Activated naive CD4-positive, alpha-beta T cell treated with Interleukin-2 at 50 U/mL for 16 hours (primary cell): Measurements from ENCODE around the gene TNIP3.
A peak's percentile ranks its signal among the peaks of the same experiment; 100 is the strongest.
"Not testable (repeated sequence)": the region's sequence is repeated elsewhere in the genome, so short reads cannot be mapped to it uniquely, and the experiment has no call there.

Source experiments
- DNase-seq: peaks from one replicate; pipeline ENCODE4 v3.0.0-alpha.2; 2020

Gene TNIP3

DNA sequence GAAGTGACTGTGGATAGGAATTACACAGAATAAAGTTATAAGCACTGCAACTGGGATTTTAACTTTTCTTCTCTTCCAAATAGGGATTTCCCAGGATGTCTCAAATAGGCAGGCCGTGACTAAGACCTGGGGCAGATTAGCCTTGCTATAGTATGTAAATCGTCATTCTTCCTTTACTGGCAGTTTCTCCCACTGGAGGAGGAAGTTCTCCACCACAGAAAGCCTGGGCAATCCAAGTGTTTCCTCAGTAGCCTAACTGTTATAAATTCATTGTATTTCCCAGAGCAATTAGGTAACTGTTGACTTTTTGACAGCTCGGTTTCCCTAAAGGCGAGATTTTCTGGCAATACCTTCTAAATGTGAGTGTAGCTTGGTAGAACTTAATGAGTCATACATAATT lies at the start of gene TNIP3:
TNIP3 (minus strand) TSS at position 31 of the 400 bp plus-strand sequence. CDS start 196 bp downstream, outside the sequence.
- no peak for DNase-seq

DNA sequence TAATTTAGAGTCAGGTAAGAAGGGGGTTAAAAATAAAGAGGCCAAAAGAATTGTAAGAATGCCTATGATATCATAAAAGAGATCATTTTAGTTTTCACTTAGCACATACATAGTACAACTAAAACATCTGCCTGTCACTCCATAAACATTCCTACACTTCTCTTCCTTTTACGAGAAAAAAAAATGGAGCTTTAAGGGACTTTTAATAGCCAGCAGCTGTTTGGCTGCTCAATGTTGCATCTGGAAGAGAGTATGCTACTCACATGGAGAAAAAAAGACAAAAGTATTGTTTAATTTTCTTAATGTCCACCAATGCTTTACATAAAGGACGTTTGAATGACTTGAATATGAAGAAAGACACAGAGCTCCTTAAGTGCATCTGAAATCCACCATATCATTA lies 48.7 kb upstream of the TNIP3 start:
- no peak for DNase-seq

DNA sequence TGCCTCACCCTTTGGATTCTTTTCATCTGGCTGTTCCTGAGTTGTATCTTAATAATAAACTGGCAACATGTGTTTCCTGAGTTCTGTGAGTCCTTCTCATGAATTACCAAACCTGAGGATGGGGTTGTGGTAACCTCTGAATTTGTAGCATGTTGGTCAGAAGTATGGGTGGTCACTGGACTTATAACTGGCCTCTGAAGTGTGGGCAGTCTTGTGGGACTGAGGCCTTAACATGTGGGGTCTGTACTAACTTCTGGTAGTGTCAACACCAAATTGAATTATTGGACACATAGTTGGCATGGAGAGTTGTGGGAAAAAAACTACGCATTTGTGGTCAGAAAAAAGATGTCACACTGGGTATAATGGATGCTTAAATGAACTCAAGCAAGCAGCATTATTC lies 45.0 kb upstream of the TNIP3 start:
- DNase-seq, result no peak

DNA sequence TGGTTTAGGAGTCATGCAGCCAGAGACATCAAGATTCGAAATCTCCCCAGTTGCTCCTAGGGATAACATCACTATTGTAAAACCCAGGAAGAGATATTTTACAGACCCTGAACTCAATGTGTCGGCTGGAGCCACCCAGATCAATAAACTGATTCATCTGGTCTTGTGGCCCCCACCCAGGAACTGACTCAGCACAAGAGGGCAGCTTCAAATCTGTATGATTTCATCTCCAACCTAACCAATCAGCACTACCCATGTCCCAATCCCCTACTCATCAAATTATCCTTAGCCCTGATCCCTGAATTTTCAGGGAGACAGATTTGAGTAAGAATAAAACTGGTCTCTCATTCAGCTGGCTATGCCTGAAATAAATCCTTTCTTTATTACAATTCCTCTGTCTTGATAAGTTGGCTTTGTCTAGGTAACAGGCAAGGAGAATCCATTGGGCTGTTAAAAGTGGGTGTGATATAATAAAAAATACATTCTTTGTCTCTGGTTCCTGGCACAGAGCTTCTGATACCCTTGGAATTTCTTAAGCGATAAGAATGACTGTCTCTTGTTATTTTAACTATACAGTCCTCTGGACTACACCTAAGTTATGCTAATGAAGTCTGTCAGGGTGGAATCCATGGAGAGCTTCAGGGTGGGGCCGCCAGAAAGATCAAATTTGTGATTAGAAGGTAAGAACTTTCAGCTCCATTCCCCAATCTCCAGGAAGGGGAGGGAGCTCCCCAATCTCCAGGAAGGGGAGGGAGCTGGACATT lies 44.3 kb upstream of the TNIP3 start:
- no peak for DNase-seq

DNA sequence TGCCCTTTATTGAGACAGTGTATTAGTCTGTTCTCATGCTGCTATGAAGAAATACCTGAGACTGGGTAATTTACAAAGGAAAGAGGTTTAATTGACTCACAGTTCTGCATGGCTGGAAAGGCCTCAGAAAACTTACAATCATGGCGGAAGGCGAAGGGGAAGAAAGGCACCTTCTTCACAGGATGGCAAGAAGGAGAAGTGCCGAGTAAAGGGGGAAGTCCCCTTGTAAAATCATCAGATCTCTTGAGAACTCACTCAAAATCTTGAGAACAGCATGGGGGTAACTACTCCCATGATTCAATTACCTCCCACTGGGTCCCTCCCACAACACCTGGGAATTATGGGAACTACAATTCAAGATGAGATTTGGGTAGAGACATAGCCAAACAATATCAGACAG lies 41.7 kb upstream of the TNIP3 start:
- DNase-seq, result not testable (repeated sequence)

DNA sequence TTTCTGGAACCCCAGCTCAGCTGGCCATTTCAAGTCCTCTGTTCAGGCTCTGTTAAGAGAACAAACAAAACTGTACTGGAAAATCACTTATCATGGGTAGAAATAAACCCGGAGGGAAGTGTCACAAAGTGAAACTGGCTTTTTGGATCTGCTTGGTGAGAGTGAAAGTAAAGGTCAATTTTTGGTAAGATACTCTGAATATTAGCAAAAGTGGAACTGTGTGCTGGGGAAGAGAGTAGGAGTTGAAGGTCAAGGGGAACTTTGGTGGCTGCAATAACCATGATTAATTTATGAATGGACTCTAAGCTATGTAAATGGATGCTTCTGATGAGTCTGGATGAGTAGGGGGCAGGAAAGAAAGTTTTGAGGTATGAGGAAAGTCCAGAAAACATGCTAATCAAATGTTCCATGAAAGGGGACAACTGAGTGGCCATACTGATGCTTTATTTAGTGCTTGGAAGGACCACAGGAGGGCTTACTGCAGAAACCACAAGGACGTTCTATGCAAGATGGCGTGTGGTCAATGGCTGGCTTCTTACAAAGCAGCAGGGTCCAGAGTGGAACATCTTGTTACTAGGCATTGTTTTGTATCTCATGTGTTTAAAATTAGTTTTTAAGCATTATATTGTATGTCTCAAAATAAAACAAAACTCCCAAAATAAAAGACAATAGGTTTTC lies 36.8 kb upstream of the TNIP3 start:
- DNase-seq, result no peak

GRCh38 chr4:121199742-121200561 lies 35.8 kb upstream of the TNIP3 start:
- DNase-seq, result peak; percentile 38

DNA sequence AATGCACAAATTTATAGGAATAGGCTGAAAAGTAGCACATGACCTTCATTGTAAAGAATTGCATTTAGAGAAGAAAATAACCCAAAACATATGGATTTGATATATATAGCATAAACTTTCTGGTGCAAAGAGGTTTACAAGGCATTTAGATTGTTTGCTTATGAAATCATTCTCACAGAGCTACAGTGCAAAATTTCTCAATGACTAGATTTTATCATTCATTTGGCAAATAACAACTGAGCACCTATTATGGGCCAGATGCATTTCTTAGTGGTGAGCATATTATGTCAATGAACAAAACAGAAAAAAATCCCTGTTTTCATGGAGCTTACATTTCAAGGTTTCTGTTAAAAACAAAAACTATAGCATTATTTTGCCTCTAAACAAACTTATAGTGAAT lies 34.1 kb upstream of the TNIP3 start:
- DNase-seq, result no peak

GRCh38 chr4:121195649-121196048 lies 31.5 kb upstream of the TNIP3 start:
- no peak for DNase-seq

DNA sequence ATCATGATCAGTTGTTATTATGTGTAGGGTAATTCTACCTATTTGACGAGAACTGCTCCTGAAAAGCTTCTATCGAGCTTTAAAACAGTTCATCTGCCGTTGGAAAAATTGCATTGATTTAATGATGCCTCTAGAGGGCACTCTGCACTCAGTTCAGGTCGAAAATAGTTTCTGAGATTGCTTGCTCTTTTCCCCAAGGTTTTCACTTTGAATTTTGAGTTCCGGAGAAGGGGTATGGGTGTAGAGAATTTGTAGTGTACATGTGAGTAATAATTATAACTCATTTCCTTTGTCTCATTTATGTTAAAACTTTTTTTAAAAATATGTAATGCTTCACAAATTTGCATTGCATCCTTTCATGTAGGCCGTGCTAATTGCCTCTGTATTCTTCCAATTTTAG lies 28.4 kb upstream of the TNIP3 start:
- DNase-seq, result peak; percentile 9

GRCh38 chr4:121192013-121192412 lies 27.9 kb upstream of the TNIP3 start:
- no peak for DNase-seq

- no peak for DNase-seq
Measured at GRCh38 chr4:121191361-121191760, 27.2 kb upstream of the TNIP3 start.

GRCh38 chr4:121190389-121190788 lies 26.3 kb upstream of the TNIP3 start:
- DNase-seq, result no peak

- peak; percentile 43 for DNase-seq
Measured at GRCh38 chr4:121189326-121190215, 25.4 kb upstream of the TNIP3 start.

DNA sequence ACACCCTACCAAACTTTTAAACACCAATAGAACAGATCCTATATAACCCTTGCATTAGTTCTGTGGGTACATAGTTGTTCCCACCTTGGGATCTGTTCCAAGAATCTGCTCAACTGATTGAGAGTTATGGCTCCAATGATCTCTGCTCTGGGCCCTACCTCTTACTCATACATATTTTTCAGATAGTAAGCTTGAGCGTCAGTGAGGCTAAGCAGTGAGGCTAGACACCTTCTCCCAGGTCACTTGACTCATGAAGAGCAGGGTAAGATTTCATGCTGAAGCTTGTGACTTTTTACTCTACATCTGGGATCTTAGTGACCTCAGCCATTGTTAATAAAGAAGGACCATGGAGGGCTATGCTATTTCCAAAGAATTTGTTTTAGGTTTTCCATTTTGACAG lies 23.1 kb upstream of the TNIP3 start:
- DNase-seq, result no peak

DNA sequence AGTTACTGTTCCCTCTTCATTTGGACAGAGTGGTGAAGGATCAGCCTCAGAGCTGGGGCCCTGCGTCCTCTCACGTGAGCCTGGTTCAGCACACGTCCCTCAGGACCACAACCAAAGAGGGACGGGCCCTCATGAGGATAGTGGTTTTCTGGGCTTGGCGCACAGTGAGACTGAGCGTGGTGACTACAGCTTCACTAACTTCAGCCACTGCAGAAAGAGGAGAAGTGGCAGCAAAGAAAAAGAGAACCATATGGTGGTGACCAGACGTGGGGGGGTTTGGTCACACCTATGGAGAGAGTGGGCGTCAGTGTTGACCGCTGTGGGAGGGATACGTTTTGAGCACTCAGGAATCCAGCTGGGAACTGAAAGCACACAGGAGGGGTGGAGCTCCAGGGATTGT lies 21.8 kb upstream of the TNIP3 start:
- DNase-seq, result no peak

DNA sequence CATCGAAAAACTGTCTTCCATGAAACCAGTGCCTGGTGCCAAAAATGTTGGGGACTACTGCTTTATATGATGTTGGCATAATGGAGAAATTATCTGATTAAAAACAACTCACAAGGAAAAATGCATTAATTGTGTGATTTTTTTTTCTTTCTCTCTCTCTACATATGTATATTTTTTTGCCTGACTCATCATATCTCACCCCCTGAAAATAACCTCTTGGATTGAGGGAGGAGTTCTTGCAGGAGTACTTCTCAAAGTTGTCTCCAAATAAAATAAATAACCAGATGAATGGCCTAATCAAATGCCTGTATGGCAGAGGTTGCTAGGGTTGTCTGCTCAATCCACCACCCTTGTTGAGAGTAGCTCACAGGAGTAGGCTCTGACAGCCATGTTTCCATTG lies 19.9 kb upstream of the TNIP3 start:
- DNase-seq, result no peak

DNA sequence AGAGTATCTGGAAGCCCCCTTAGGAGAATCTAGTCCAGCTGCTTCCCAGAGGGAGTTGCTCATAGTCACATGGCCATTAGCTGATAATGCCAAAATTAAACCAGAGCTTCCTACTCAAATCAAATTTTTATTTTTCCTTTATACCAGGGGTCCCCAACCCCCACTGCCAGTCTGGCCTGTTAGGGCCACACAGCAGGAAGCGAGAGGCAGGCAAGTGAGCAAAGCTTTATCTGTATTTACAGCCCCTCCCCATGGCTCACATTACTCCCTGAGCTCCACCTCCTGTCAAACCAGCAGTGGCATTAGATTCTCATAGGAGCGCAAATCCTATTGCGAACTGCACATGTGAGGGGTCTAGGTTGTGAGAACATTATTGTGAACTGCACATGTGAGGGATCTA lies 19.2 kb upstream of the TNIP3 start:
- no peak for DNase-seq

- DNase-seq, result no peak
Measured at GRCh38 chr4:121182296-121182695, 18.2 kb upstream of the TNIP3 start.

DNA sequence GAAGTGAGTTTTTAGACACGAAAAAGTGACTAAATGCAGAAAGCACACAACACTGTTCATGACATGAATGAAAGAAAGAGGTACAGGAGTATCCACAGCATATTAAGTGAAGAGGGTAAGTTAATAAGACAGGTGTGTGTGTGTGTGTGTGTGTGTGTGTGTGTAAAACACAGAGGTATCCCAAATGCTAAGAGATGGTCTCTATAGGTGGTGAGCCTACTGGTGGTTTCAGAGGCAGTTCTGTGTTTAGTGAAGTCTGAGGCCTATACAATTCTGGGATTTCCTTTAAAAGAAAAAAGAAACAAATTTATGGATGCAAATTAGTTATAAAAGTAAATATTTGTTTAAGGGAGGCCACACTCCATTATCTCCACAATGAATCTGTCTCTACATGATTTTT lies 17.4 kb upstream of the TNIP3 start:
- no peak for DNase-seq

DNA sequence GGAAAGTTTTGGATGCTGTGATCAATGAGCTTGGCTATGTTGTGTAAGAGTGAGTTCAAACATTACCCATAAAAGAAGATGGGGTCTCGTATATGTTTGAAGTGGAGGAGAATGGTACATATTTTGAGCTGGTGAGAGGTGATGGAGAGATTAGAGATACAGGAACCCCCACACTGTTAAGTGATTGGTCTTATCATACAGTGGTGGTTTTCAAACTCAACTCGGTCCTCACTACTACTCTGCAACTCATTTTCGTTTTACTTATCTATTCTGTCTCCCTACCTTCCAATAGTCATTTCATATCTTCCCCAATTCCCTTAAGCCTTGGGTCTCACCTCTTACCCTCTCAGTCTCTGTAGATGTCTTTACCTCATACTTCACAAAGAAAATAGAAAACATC lies 16.4 kb upstream of the TNIP3 start:
- no peak for DNase-seq

DNA sequence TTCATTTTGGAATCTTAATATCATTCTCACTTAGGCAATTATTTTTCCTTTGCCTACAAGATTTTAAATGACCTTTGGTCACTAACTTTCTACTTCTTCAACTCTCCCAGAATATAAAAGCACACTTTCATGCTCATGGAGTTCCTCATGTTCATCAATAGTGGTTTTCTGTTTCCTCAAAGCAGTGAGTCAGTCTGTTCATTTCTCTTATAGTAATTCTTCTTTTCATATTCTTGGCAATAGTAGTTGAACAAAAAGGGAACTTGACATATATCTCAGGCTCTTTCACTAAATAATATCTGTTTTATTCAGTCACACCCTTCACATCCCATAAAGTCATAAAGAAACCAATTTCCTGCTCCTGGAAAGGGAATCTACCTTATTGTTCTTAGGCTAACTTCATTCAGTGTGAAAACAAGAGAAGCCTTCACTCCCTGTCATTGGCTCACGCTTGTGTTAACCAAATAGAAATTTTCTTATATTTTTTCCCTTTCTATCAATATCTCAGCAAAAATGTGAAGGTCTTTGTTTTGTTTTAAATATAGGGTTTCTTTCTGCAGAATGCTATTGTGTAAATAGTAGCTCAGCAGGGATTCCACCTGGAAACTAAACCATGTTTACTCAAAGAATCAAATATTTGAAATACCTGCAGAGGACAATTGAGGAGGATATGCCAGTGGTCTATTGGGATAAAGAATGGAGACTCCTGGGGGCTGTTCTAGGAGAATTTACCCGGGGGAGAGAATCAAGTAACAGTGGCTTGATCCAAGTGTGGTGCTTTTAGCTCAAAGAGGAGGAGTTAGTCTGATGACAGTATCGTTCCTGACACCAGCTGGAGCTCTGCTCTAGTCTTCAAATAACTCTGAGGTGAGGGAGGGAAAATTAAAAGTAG lies 13.4 kb upstream of the TNIP3 start:
- DNase-seq, result no peak
